ENCODE data around the gene DPYSL4.

DPYSL4 gene

DNA sequence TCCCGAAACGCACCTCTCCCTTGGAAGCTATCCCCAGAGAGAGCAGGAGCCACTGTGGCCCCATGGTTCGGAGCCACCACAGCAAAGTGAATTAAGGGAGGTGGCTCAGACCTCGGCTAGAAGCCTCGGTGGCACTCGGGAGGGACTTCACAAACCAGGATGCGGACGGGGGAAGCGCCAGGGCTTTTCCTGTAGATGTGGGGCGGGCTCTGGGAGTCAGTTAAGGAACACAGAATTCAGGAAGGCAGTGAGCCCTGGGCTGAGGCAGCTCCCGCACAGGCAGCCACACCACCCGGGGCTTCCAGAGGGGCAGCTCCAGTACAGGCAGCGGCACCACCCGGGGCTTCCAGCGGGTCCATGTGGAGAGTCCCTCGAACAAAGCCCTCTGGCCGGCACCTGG lies 42.7 kb upstream of the DPYSL4 start:
- Histone ChIP-seq H3K9ac (ENCODE audit: low read depth, low read length) (no peak overlapping the region), H3K4me3 (ENCODE audit: low read length) (no peak overlapping the region), H3K36me3 (ENCODE audit: insufficient read depth, low read length) (no peaks in the 10 kb centered on the region), H3K9me3 (replicated peaks; ENCODE audit: low read length) (no peaks in the 10 kb centered on the region), H3K4me2 (ENCODE audit: low read length) (no peak overlapping the region), H3K27me3 (ENCODE audit: control insufficient read depth, insufficient read depth, low read length) (peaks cover 6% of the 10 kb centered on the region), H3K4me1 (ENCODE audit: control insufficient read depth, insufficient read depth, low read length) (no peaks in the 10 kb centered on the region)

- H3K4me2 ChIP-seq (ENCODE audit: low read length): no peak overlapping the region
- peaks cover 6% of the 10 kb centered on the region for H3K27me3 ChIP-seq (ENCODE audit: control insufficient read depth, insufficient read depth, low read length)
- H3K4me3 ChIP-seq (ENCODE audit: low read length): no peak overlapping the region
- no peaks in the 10 kb centered on the region for H3K9me3 ChIP-seq (replicated peaks; ENCODE audit: low read length)
- no peaks in the 10 kb centered on the region for H3K4me1 ChIP-seq (ENCODE audit: control insufficient read depth, insufficient read depth, low read length)
- H3K9ac ChIP-seq (ENCODE audit: low read depth, low read length): no peak overlapping the region
- H3K36me3 ChIP-seq (ENCODE audit: insufficient read depth, low read length): no peaks in the 10 kb centered on the region
Measured at GRCh38 chr10:132145002-132145401, 41.7 kb upstream of the DPYSL4 start.

DNA sequence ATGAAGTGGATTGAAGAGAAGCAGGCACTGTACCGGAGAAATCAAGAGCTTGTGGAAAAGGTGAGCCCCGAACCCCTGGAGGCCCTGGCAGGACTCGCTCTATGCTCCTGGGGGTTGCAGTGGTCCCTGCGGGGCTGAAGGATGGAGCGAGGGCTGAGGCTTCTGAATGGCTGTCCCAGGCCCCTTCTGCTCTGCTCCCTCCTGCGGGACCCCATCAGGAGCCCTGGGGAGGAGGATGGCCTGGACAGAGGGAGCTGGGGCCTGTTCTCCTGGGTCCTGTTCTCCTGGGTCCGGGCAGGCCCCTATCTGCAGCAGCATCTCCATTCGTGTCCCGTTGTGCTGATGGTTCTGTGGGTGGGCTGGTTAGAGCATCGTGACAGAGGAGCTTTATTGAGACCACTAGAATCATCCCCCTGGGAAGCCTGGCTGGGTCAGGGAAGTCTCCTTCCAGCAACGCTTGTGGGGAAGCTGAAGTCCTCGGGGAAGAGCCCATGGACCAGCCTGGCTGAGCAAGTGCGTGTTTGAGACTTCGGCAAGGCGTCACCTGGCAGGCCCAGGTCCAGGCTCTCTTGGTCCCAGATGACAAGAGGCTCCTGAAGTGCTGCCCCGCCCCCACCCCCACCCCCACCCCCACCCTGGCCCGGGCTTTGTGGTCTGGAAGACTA lies 41.1 kb upstream of the DPYSL4 start:
- Histone ChIP-seq H3K9ac (ENCODE audit: low read depth, low read length) (no peak overlapping the region), H3K4me1 (ENCODE audit: control insufficient read depth, insufficient read depth, low read length) (no peaks in the 10 kb centered on the region), H3K27me3 (ENCODE audit: control insufficient read depth, insufficient read depth, low read length) (peaks cover 6% of the 10 kb centered on the region), H3K4me2 (ENCODE audit: low read length) (no peak overlapping the region), H3K4me3 (ENCODE audit: low read length) (no peak overlapping the region), H3K9me3 (replicated peaks; ENCODE audit: low read length) (no peaks in the 10 kb centered on the region), H3K36me3 (ENCODE audit: insufficient read depth, low read length) (no peaks in the 10 kb centered on the region)

GRCh38 chr10:132146271-132146671 lies 40.5 kb upstream of the DPYSL4 start:
- Histone ChIP-seq H3K36me3 (ENCODE audit: insufficient read depth, low read length) (no peaks in the 10 kb centered on the region), H3K4me3 (ENCODE audit: low read length) (no peak overlapping the region), H3K9me3 (replicated peaks; ENCODE audit: low read length) (no peaks in the 10 kb centered on the region), H3K4me1 (ENCODE audit: control insufficient read depth, insufficient read depth, low read length) (no peaks in the 10 kb centered on the region), H3K4me2 (ENCODE audit: low read length) (no peak overlapping the region), H3K27me3 (ENCODE audit: control insufficient read depth, insufficient read depth, low read length) (peaks cover 6% of the 10 kb centered on the region), H3K9ac (ENCODE audit: low read depth, low read length) (no peak overlapping the region)

DNA sequence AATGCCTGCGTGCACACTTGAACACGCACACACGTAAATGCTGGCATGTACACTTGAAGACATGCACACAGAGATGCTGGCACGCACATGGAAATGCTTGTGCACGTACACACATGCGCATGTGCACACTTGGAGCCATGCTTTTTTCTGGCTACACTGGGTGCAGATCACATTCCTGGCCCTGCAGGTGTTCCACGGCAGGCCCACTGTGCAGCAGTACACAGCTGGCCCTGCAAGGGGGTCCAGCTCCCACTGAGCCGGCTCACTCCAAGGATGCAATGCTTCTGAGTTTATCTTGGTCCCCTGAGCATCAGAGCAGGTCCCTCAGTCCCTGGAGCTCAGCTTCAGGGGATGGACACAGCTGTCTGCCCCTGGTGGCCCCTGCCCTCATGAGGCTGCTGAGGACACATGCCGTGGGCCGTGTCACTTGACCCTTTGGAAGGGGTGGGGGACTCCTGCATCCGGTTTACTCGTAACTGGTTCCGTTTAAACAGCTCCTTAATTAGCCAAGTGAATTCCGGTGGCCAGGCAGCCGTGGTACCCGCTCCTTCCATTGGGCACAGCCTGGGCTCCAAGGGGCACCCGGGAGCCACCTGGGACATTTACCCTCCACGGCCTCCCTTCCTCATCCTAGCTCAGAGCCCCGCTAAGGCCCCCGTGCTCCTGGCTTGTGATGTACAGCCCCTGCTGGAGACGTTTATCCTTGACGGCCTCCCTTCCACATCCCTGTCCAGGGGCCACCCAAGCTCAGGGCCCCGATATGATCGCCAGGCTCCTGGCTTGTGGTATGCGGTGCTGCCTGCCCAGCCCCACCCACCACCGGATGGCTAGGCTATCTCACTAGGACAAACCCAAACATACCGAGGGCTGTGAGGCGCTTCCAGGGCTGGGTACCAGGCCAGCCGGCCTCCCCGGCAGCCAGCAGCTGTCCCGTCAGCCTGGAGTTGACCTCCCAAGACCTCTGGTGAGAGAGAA lies 39.5 kb upstream of the DPYSL4 start:
- Histone ChIP-seq H3K36me3 (ENCODE audit: insufficient read depth, low read length) (no peaks in the 10 kb centered on the region), H3K27me3 (ENCODE audit: control insufficient read depth, insufficient read depth, low read length) (peaks cover 6% of the 10 kb centered on the region), H3K4me2 (ENCODE audit: low read length) (no peak overlapping the region), H3K4me3 (ENCODE audit: low read length) (no peak overlapping the region), H3K9ac (ENCODE audit: low read depth, low read length) (no peak overlapping the region), H3K4me1 (ENCODE audit: control insufficient read depth, insufficient read depth, low read length) (no peaks in the 10 kb centered on the region), H3K9me3 (replicated peaks; ENCODE audit: low read length) (no peaks in the 10 kb centered on the region)

DNA sequence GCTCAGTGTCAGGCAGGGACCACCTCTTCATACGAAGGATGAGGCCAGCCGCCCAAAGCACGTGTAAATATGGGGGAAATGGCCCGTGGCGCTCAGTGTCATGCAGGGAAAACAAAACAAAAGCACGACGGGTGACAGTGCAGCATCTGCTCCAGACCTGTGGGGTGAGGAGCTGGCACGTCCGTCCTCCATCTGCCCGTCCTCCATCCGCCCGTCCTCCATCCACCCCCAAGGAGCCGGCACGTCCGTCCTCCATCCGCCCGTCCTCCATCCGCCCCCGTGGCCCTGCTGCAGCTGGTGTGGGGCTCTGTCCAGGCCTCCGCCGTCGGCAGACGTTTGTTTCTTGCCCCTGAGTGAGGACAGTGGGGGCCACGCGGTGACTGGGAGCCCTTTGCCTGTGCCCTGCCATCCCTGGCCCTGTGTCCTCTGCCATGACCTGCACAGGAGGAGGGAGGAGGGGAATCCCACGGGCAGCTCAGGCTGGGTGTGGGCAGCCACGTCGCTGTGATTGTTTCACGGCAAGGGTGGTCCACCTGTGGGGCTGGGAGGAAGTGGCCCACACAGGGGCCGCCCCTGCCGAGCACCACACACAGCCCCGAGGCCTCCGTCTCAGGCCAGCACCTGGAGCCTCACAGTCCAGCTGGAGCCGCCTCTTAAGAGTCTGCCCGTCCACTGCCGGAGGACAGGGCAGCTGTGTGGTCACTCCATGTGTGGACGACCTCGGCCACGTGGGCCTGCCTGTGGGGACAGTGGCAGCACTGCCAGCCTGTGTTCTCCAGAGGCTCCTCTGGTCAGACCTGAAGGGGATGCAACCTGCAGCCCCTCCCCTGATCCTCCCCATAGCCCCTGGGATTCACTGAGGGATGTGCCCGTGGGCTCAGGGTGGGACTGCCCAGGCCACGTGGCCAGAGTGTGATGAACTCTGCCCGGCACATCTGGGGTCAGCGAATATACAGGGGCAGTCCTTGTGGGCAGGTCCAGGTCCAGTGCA lies 38.2 kb upstream of the DPYSL4 start:
- Histone ChIP-seq H3K4me3 (ENCODE audit: low read length) (no peak overlapping the region), H3K27me3 (ENCODE audit: control insufficient read depth, insufficient read depth, low read length) (peaks cover 6% of the 10 kb centered on the region), H3K36me3 (ENCODE audit: insufficient read depth, low read length) (no peaks in the 10 kb centered on the region), H3K4me1 (ENCODE audit: control insufficient read depth, insufficient read depth, low read length) (no peaks in the 10 kb centered on the region), H3K9me3 (replicated peaks; ENCODE audit: low read length) (no peaks in the 10 kb centered on the region), H3K4me2 (ENCODE audit: low read length) (no peak overlapping the region), H3K9ac (ENCODE audit: low read depth, low read length) (no peak overlapping the region)

DNA sequence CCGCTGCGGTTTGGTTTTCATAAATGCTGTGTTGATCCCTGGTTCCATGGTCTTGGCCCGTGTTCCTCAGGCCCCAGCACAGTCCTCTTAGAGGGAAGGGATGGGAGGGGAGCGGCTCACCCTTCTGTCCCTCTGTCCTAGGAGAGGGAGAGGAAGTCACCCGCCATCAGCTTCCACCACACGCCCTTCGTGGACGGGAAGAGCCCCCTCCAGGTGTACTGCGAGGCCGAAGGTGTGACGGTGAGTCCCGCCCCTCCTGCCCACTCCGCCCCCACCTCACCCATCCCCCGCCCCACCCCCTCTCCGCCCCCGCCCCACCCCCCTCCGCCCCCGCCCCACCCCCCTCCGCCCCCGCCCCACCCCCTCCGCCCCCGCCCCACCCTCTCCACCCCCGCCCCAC lies 37.5 kb upstream of the DPYSL4 start:
- no peaks in the 10 kb centered on the region for H3K4me1 ChIP-seq (ENCODE audit: control insufficient read depth, insufficient read depth, low read length)
- peaks cover 6% of the 10 kb centered on the region for H3K27me3 ChIP-seq (ENCODE audit: control insufficient read depth, insufficient read depth, low read length)
- no peak overlapping the region for H3K4me3 ChIP-seq (ENCODE audit: low read length)
- H3K9me3 ChIP-seq (replicated peaks; ENCODE audit: low read length): no peaks in the 10 kb centered on the region
- no peak overlapping the region for H3K4me2 ChIP-seq (ENCODE audit: low read length)
- no peaks in the 10 kb centered on the region for H3K36me3 ChIP-seq (ENCODE audit: insufficient read depth, low read length)
- H3K9ac ChIP-seq (ENCODE audit: low read depth, low read length): no peak overlapping the region

DNA sequence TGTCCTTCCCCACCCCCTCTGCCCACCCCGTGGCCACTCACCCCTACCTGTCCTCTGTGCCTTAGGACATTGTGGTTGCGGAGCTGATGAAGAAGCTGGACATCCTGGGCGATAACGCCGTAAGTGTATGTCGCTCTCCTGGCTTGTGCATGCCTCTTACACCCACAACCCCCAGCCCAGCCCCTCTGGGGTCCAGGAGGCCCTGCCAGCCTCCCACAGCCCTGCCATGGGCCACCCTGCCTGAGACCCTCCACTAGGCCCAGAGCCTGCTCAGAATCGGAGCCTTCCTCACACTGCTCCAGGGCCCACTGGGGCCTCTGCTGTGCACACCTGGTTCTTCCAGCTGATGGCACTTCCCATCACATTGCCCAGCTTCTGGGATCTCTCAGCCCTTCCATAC lies 36.8 kb upstream of the DPYSL4 start:
- H3K9me3 ChIP-seq (replicated peaks; ENCODE audit: low read length): no peaks in the 10 kb centered on the region
- peaks cover 6% of the 10 kb centered on the region for H3K27me3 ChIP-seq (ENCODE audit: control insufficient read depth, insufficient read depth, low read length)
- no peaks in the 10 kb centered on the region for H3K36me3 ChIP-seq (ENCODE audit: insufficient read depth, low read length)
- H3K4me2 ChIP-seq (ENCODE audit: low read length): no peak overlapping the region
- H3K4me1 ChIP-seq (ENCODE audit: control insufficient read depth, insufficient read depth, low read length): no peaks in the 10 kb centered on the region
- H3K9ac ChIP-seq (ENCODE audit: low read depth, low read length): no peak overlapping the region
- H3K4me3 ChIP-seq (ENCODE audit: low read length): no peak overlapping the region

DNA sequence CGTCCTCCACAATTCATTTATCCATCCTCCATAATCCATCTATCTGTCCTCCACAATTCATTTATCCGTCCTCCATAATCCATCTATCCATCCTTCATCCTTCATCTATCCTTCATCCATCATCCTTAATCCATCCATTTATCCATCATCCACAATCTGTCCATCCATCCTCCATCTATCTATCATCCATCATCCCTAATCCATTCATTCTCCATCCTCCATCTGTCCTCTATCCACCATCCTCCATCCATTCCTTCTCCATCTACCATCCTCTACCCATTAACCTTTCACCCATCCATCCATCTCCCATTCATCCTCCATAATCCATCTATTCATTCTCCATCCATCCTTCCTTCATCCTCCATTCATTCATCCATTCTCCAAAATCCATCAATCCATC lies 36.0 kb upstream of the DPYSL4 start:
- no peaks in the 10 kb centered on the region for H3K4me1 ChIP-seq (ENCODE audit: control insufficient read depth, insufficient read depth, low read length)
- H3K27me3 ChIP-seq (ENCODE audit: control insufficient read depth, insufficient read depth, low read length): peaks cover 6% of the 10 kb centered on the region
- H3K9ac ChIP-seq (ENCODE audit: low read depth, low read length): no peak overlapping the region
- no peaks in the 10 kb centered on the region for H3K36me3 ChIP-seq (ENCODE audit: insufficient read depth, low read length)
- H3K4me3 ChIP-seq (ENCODE audit: low read length): no peak overlapping the region
- no peak overlapping the region for H3K4me2 ChIP-seq (ENCODE audit: low read length)
- no peaks in the 10 kb centered on the region for H3K9me3 ChIP-seq (replicated peaks; ENCODE audit: low read length)

DNA sequence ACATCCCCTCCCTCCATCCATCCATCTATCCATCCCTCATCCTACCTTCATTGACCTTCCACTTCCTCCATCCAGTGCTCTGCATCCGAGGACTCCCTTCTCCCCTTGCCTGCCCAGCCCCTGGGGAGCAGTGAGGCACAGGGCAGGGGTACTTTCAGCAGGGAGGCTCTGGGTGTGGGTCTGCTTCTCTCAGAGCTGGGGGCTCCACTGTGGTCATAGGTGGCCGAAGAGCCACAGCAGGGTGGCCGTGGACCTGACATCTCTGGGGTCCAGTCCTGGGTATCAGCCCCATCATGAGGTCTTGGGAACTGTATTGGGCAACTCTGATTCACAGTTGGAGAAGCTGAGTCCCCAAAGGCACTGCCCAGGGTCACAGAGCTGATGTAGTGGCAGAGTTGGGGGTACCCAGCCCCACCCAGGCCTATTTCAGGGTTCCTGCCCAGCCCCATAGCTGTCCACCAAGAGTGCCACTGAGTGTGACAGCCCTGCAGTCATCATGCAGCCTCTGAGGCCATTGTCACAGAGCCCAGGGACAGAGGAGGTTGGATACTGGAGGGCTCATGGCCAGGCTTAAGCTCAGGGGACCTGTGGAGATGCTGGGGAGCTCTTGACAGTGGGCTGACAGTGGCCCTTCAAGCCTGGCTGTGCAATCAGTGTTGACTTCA lies 35.3 kb upstream of the DPYSL4 start:
- H3K27me3 ChIP-seq (ENCODE audit: control insufficient read depth, insufficient read depth, low read length): peaks cover 6% of the 10 kb centered on the region
- H3K4me1 ChIP-seq (ENCODE audit: control insufficient read depth, insufficient read depth, low read length): no peaks in the 10 kb centered on the region
- H3K36me3 ChIP-seq (ENCODE audit: insufficient read depth, low read length): no peaks in the 10 kb centered on the region
- H3K9me3 ChIP-seq (replicated peaks; ENCODE audit: low read length): no peaks in the 10 kb centered on the region
- H3K4me2 ChIP-seq (ENCODE audit: low read length): no peak overlapping the region
- no peak overlapping the region for H3K4me3 ChIP-seq (ENCODE audit: low read length)
- no peak overlapping the region for H3K9ac ChIP-seq (ENCODE audit: low read depth, low read length)
